ENCODE results near the gene SCG5.

SCG5 gene

DNA sequence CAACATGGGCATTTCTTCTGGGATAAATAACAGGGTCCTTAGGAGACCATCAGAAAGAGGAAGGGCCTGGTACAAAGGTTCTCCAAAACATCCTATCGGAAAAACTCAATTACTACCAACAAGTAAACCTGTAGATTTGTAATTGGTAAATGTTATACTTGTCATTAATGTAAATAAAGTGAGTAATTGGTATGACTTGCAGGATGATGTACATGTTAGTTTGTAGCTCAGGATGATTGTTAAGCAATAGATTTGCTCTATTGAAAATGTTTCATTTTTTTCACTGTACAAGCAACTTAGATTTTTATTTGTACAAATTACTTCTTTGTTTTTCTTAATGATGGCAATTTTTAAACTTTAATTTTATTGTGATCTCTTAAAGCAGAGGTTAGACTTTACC, 3.8 kb upstream of the SCG5 start:
- H3K4me3 ChIP-seq (ENCODE audit: low read depth, low read length), result no peak overlapping the region
- TF ChIP-seq, protein P1, sequence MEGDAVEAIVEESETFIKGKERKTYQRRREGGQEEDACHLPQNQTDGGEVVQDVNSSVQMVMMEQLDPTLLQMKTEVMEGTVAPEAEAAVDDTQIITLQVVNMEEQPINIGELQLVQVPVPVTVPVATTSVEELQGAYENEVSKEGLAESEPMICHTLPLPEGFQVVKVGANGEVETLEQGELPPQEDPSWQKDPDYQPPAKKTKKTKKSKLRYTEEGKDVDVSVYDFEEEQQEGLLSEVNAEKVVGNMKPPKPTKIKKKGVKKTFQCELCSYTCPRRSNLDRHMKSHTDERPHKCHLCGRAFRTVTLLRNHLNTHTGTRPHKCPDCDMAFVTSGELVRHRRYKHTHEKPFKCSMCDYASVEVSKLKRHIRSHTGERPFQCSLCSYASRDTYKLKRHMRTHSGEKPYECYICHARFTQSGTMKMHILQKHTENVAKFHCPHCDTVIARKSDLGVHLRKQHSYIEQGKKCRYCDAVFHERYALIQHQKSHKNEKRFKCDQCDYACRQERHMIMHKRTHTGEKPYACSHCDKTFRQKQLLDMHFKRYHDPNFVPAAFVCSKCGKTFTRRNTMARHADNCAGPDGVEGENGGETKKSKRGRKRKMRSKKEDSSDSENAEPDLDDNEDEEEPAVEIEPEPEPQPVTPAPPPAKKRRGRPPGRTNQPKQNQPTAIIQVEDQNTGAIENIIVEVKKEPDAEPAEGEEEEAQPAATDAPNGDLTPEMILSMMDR (IDR thresholded peaks at IDR 0.05; ENCODE audit: low read depth, low read length, missing control alignments), result no peak
- in situ Hi-C loops (cut with HindIII; ENCODE audit: low sequenced_read_pairs), result no loop called here
- no peak for DNase-seq (ENCODE audit: low read depth)

DNA sequence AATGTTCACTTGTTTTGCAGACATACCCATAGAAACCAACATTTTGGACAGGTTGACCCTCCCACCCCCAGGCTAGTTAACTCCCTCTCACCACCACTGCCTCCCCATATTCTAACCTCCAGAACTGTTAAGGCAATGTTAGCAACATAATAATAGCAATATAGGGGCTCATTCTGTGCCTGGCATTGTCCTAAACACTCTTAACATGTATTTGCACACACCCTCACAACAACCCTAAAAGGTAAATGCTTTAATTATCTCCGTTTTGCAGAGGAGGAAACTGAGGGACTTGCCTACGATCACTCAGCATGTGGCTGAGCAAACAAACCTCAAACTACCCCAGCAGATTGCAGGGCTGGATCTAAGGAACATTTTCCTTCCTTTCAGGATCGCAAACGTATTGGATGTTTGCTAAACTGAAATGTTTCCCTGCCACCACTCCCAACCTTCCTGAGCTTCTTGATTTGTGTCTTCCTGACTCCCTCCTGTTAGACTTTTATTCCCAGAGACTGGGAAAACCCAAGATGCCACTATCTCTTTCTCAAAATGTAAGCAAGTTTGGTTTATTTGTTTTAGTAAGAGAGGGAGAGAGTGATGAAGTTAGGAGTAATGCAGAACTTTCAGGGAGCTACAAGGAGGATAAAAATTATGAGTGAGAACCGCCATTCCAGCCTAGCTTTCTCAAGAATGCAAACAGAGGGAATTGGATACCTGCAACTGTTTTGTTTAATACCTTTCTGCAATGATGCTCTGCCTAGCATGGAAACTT, 1.3 kb downstream of the SCG5 start:
- H3K4me3 ChIP-seq (ENCODE audit: low read depth, low read length), result no peak overlapping the region
- TF ChIP-seq, protein P1 (IDR thresholded peaks at IDR 0.05; ENCODE audit: low read depth, low read length, missing control alignments), result no peak
- DNase-seq (ENCODE audit: low read depth), result no peak
- in situ Hi-C loops (cut with HindIII; ENCODE audit: low sequenced_read_pairs), result no loop called here

DNA sequence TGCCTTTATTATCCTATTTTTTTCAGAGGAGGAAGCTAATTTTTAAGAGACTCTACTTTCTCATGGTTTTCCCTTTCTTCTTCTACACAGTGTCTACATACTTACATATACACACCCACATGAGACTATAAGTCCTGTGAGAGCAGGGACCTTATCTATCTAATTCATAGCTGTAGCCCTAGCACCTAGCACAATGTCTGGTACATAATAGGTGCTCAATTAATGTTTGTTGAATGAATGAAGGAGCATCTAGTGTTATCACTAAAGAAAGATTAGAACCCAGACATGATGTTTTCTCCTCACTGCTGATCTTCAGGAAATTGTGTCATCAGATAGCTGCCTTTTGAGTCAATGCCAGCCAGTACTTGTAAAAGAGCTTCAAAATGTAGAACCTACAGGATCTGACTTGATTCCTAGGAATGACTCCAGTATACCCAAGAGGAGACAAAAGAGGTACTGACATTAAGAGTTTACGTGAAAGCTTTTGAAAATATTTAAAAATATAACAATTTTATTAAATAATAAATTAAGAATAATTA, 2.5 kb downstream of the SCG5 start:
- no peak for DNase-seq (ENCODE audit: low read depth)
- TF ChIP-seq, protein P1 (IDR thresholded peaks at IDR 0.05; ENCODE audit: low read depth, low read length, missing control alignments), result no peak
- in situ Hi-C loops (cut with HindIII; ENCODE audit: low sequenced_read_pairs), result no loop called here
- H3K4me3 ChIP-seq (ENCODE audit: low read depth, low read length), result no peak overlapping the region

DNA sequence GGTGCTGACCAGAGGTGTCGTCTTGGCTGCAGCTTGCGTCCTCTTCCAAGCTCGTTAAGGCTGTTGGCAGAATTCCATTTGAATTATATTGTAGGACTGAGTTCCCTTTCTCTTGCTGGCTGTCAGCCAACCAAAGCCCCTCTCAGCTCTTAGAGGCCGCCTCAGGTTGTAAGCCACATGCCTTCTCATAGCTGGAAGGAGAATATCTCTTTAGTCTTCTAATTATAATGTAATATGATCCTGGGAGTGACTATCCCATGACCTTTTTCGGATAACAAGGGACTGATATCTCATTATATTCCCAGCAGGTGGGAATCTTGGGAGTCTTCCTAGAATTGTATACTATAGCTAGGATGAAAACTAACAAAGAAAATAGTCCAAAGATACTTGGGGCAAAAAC, 4.8 kb downstream of the SCG5 start:
- in situ Hi-C loops (cut with HindIII; ENCODE audit: low sequenced_read_pairs), result no loop called here
- TF ChIP-seq, protein P1 (IDR thresholded peaks at IDR 0.05; ENCODE audit: low read depth, low read length, missing control alignments), result no peak
- no peak overlapping the region for H3K4me3 ChIP-seq (ENCODE audit: low read depth, low read length)

DNA sequence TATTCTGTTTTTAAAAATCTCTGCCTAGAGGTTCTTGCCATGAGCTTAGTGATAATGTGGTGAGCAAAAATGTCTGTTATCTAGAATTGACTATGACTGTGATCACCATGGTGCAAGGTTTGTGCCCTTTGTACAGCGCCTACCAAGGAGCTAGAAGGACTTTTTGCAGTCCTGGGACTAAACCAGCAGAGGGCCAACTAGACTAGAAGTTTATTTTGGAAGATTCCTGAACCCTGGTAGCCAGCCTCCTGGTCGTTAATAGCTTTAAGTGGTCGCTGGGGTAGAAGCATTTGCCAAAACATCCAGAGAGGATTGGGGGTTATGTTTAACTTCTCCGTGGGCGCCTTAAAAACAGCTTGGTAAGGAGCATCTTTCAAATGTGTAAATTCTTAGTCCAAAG, 7.8 kb downstream of the SCG5 start:
- in situ Hi-C loops (cut with HindIII; ENCODE audit: low sequenced_read_pairs), result no loop called here

More for the DNA sequence above, 4.8 kb downstream of the SCG5 start:
- no peak for DNase-seq (ENCODE audit: low read depth)

DNA sequence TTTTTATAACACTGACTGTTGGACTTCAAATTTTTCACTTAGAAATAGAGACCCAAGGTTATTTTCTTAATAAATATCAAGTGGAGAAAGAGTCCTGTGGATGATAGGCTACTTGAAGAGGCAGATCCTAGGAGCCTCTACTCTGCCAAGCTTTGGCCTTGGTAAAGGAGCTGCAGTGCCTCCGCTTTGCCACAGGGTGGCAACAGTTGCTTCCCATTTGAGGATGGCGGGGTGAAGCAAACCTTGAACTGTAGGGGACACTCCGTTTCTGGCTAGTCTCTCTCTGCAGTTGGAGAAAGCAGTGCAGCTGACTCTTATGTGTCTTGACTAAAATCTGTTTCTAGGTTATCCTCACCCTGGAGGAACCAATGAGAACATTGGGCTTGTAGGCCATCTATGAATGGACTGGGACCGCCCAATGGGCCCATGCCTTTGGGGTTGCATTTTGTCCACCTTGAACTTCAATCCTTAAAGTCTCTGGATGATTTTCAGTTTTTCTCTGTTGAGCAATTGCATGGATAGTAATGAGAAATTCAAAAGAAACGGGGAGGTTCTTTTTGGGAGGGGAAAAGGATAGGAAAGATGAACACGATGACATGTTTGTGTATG, 9.8 kb downstream of the SCG5 start:
- no peak overlapping the region for H3K4me3 ChIP-seq (ENCODE audit: low read depth, low read length)
- DNase-seq (ENCODE audit: low read depth), result no peak
- TF ChIP-seq, protein P1 (IDR thresholded peaks at IDR 0.05; ENCODE audit: low read depth, low read length, missing control alignments), result peak; percentile 98
- in situ Hi-C loops (cut with HindIII; ENCODE audit: low sequenced_read_pairs), result no loop called here

More for the DNA sequence above, 7.8 kb downstream of the SCG5 start:
- DNase-seq (ENCODE audit: low read depth), result no peak
- TF ChIP-seq, protein P1 (IDR thresholded peaks at IDR 0.05; ENCODE audit: low read depth, low read length, missing control alignments), result peak; percentile 68
- no peak overlapping the region for H3K4me3 ChIP-seq (ENCODE audit: low read depth, low read length)

Measured in astrocyte of the cerebellum (primary cell).